Liver (tissue), 9 donors: ENCODE results near the gene PRCC. TPM values are rescaled to one million over a fixed set of nuclear protein-coding genes. Genes with fewer than 3 reads are reported as not detected.
"Not testable (repeated sequence)": the region's sequence is repeated elsewhere in the genome, so short reads cannot be mapped to it uniquely, and the experiment has no call there.

Experiments
- DNase-seq: peaks from one replicate; pipeline ENCODE4 v3.0.0-alpha.2; 2017; ENCODE audit warnings: low spot score
- H3K27ac ChIP-seq, 2 donors: one replicate each; pipeline ENCODE4 v1.7.0; 2013; ENCODE audit warnings: inconsistent platforms in 2 of 2, low read length in 2 of 2, control low read depth in 1 of 2, low read depth in 1 of 2, mild to moderate bottlenecking in 1 of 2
- H3K27me3 ChIP-seq, 4 donors: one replicate each; pipeline versions ENCODE4 v1.6.1 to v1.7.0; 2013; ENCODE audit warnings: low read length in 3 of 4, inconsistent platforms in 1 of 4, mild to moderate bottlenecking in 1 of 4, moderate library complexity in 1 of 4; ENCODE audit not compliant: control insufficient read depth in 4 of 4, insufficient read depth in 4 of 4
- H3K36me3 ChIP-seq, 4 donors: one replicate each; pipeline versions ENCODE4 v1.6.1 to v1.7.0; 2013; ENCODE audit warnings: low read length in 3 of 4, mild to moderate bottlenecking in 3 of 4, low read depth in 1 of 4, moderate library complexity in 1 of 4; ENCODE audit not compliant: control insufficient read depth in 4 of 4, insufficient read depth in 3 of 4
- H3K4me1 ChIP-seq, 4 donors: one replicate each; pipeline versions ENCODE4 v1.6.1 to v1.7.0; 2013; ENCODE audit warnings: low read length in 3 of 4, mild to moderate bottlenecking in 3 of 4, moderate library complexity in 1 of 4; ENCODE audit not compliant: control insufficient read depth in 4 of 4, insufficient read depth in 4 of 4
- H3K4me3 ChIP-seq, 3 donors: one replicate each; pipeline versions ENCODE4 v1.6.1 to v1.7.0; 2013; ENCODE audit warnings: low read length in 3 of 3, control low read depth in 1 of 3, low read depth in 1 of 3, mild to moderate bottlenecking in 1 of 3
- H3K9ac ChIP-seq, 2 donors: one replicate each; pipeline ENCODE4 v1.7.0; 2013; ENCODE audit warnings: low read length in 2 of 2, mild to moderate bottlenecking in 2 of 2, moderate library complexity in 2 of 2, control low read depth in 1 of 2, low read depth in 1 of 2
- H3K9me3 ChIP-seq, 4 donors: one replicate each; pipeline versions ENCODE4 v1.6.1 to v1.7.0; 2013; ENCODE audit warnings: low read length in 3 of 4; ENCODE audit not compliant: control insufficient read depth in 4 of 4
- EGR1 ChIP-seq, 2 donors: IDR thresholded peaks; 2 replicates each; pipeline ENCODE4 v1.6.1; 2016 to 2018; ENCODE audit warnings: antibody characterized with exemption in 2 of 2, low read depth in 2 of 2
- FOXA1 ChIP-seq: IDR thresholded peaks from 2 replicates; pipeline ENCODE4 v1.6.1; 2016; ENCODE audit warnings: antibody characterized with exemption
- FOXA2 ChIP-seq: IDR thresholded peaks from 2 replicates; pipeline ENCODE4 v1.6.1; 2016; ENCODE audit warnings: antibody characterized with exemption
- GABPA ChIP-seq, 2 donors: IDR thresholded peaks in 1 of 2; conservative IDR thresholded peaks in 1 of 2; 2 replicates each; pipeline ENCODE4 v1.6.1; 2016; ENCODE audit warnings: antibody characterized with exemption in 2 of 2, mild to moderate bottlenecking in 1 of 2, moderate library complexity in 1 of 2
- HNF4A ChIP-seq, 2 donors: conservative IDR thresholded peaks; 2 replicates each; pipeline ENCODE4 v1.6.1; 2016; ENCODE audit warnings: antibody characterized with exemption in 2 of 2, mild to moderate bottlenecking in 2 of 2
- HNF4G ChIP-seq: IDR thresholded peaks from 2 replicates; pipeline ENCODE4 v1.6.1; 2016; ENCODE audit warnings: antibody characterized with exemption
- JUND ChIP-seq, 2 donors: IDR thresholded peaks; 2 replicates each; pipeline ENCODE4 v1.6.1; 2016; ENCODE audit warnings: antibody characterized with exemption in 2 of 2
- NR2F2 ChIP-seq: IDR thresholded peaks from 2 replicates; pipeline ENCODE4 v1.6.1; 2016; ENCODE audit warnings: antibody characterized with exemption
- RAD21 ChIP-seq, 2 donors: IDR thresholded peaks; 2 replicates each; pipeline ENCODE4 v1.6.1; 2016; ENCODE audit warnings: antibody characterized with exemption in 2 of 2, mild to moderate bottlenecking in 2 of 2
- RXRA ChIP-seq, 2 donors: IDR thresholded peaks; 2 replicates each; pipeline ENCODE4 v1.6.1; 2017 to 2018; ENCODE audit warnings: antibody characterized with exemption in 2 of 2, mild to moderate bottlenecking in 1 of 2
- SP1 ChIP-seq: IDR thresholded peaks from 2 replicates; pipeline ENCODE4 v1.6.1; 2018; ENCODE audit warnings: antibody characterized with exemption, mild to moderate bottlenecking
- TAF1 ChIP-seq: conservative IDR thresholded peaks from 2 replicates; pipeline ENCODE4 v1.6.1; 2016; ENCODE audit warnings: antibody characterized with exemption, mild to moderate bottlenecking
- YY1 ChIP-seq: IDR thresholded peaks from 2 replicates; pipeline ENCODE4 v1.6.1; 2016; ENCODE audit warnings: antibody characterized with exemption, mild to moderate bottlenecking
- WGBS: extraction: QIAGEN DNeasy Blood & Tissue Kit; methylation state at CpG from one replicate; pipeline ENCODE4 v1.1.7; 2013; 5-methylcytosine and 5-hydroxymethylcytosine counted together
- polyA plus RNA-seq, 2 donors: library from polyadenylated mRNA; stranded (reverse) in 1 of 2; unstranded in 1 of 2; fragments of 200-250 nt in 1 of 2; fragments of >200 nt in 1 of 2; fragmentation: Nextera tagmentation in 1 of 2; extraction: Ambion mirVana in 1 of 2; gene quantifications; one replicate each; pipeline versions ENCODE4 v1.2.1 to v1.2.3, GENCODE V29; 2013 to 2015
- total RNA-seq, 2 donors: library from RNA; depleted of rRNA; stranded (reverse); fragments of >200 nt; gene quantifications; one replicate each; pipeline ENCODE4 v1.2.3, GENCODE V29; 2014
- TF ChIP-seq, protein P1 (sequence below): IDR thresholded peaks from 2 replicates; pipeline ENCODE4 v1.6.1; 2016; ENCODE audit warnings: antibody characterized with exemption
- TF ChIP-seq, protein P2 (sequence below): fragments of 150-350 bp; IDR thresholded peaks from 2 replicates; pipeline ENCODE4 v1.5.1; 2017; ENCODE audit warnings: improper control_type of control experiment, low read depth, low read length; ENCODE audit not compliant: missing input control
- TF ChIP-seq, protein P3 (sequence below): IDR thresholded peaks from 2 replicates; pipeline ENCODE4 v1.6.1; 2016; ENCODE audit warnings: antibody characterized with exemption
- TF ChIP-seq, protein P4 (sequence below): IDR thresholded peaks from 2 replicates; pipeline ENCODE4 v1.6.1; 2016; ENCODE audit warnings: antibody characterized with exemption
- donor health status: healthy.
- donor health status: healthy.
- donor health status: healthy.
- donor health status: healthy.
- donor health status: healthy.

Gene PRCC
- total and polyA plus RNA-seq, 4 donors, result 8.8 to 19.3 (median 14.3) TPM

DNA sequence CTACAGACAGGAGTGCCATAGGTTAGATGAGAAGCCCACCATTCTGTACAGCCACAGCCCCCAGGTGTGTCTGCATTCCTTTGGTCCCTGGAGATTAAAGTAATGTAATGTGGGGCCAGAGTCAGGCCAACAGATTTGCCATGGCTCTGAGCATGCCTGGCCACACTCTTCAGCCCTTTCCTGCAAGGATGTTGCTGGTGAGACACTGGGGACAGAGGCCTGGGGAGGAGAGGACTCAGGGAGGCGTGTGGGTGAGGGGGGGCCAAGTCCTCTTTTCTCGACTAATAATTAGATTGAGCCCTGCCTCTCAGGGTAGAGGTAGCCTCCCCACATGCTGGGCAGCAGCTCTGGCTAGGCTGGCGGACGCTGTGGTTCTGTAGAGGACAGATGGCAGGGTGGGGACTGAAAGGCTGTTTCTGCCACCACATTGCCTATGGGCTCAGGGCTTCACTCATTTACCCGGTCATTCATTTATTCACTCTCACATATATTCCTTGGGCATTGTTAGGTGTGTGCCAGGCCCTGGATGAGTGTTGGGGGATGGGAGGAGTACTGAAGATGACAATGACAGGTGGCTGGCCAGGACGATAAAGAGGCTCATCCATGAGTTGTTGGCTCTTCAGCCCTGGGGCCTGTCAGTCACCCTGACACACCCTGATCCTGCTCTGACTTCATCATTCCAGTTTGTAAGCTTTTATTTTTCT is 7.1 kb upstream of the PRCC start:
- H3K4me3 ChIP-seq, result no peak overlapping the region
- H3K36me3 ChIP-seq, result no peaks in the 10 kb centered on the region
- 74% methylated on average over 6 of the region's 6 CpGs for WGBS
- no peak overlapping the region for H3K9ac ChIP-seq
- H3K4me1 ChIP-seq, result no peaks in the 10 kb centered on the region
- TF ChIP-seq FOXA2, result no peak
- TF ChIP-seq TAF1, result no peak
- no peak for TF ChIP-seq HNF4A (conservative IDR thresholded peaks at IDR 0.05)
- TF ChIP-seq, protein P1, sequence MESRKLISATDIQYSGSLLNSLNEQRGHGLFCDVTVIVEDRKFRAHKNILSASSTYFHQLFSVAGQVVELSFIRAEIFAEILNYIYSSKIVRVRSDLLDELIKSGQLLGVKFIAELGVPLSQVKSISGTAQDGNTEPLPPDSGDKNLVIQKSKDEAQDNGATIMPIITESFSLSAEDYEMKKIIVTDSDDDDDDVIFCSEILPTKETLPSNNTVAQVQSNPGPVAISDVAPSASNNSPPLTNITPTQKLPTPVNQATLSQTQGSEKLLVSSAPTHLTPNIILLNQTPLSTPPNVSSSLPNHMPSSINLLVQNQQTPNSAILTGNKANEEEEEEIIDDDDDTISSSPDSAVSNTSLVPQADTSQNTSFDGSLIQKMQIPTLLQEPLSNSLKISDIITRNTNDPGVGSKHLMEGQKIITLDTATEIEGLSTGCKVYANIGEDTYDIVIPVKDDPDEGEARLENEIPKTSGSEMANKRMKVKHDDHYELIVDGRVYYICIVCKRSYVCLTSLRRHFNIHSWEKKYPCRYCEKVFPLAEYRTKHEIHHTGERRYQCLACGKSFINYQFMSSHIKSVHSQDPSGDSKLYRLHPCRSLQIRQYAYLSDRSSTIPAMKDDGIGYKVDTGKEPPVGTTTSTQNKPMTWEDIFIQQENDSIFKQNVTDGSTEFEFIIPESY, result no peak
- no peak for TF ChIP-seq HNF4G
- TF ChIP-seq, protein P2, sequence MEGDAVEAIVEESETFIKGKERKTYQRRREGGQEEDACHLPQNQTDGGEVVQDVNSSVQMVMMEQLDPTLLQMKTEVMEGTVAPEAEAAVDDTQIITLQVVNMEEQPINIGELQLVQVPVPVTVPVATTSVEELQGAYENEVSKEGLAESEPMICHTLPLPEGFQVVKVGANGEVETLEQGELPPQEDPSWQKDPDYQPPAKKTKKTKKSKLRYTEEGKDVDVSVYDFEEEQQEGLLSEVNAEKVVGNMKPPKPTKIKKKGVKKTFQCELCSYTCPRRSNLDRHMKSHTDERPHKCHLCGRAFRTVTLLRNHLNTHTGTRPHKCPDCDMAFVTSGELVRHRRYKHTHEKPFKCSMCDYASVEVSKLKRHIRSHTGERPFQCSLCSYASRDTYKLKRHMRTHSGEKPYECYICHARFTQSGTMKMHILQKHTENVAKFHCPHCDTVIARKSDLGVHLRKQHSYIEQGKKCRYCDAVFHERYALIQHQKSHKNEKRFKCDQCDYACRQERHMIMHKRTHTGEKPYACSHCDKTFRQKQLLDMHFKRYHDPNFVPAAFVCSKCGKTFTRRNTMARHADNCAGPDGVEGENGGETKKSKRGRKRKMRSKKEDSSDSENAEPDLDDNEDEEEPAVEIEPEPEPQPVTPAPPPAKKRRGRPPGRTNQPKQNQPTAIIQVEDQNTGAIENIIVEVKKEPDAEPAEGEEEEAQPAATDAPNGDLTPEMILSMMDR, result no peak
- no peak for TF ChIP-seq JUND (IDR thresholded peaks at IDR 0.05)
- no peak for TF ChIP-seq FOXA1
- no peak for TF ChIP-seq SP1
- TF ChIP-seq, protein P3, sequence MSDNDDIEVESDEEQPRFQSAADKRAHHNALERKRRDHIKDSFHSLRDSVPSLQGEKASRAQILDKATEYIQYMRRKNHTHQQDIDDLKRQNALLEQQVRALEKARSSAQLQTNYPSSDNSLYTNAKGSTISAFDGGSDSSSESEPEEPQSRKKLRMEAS, result no peak
- no peak for TF ChIP-seq RAD21 (IDR thresholded peaks at IDR 0.05)
- TF ChIP-seq NR2F2, result no peak
- TF ChIP-seq, protein P4, sequence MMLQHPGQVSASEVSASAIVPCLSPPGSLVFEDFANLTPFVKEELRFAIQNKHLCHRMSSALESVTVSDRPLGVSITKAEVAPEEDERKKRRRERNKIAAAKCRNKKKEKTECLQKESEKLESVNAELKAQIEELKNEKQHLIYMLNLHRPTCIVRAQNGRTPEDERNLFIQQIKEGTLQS, result no peak
- no peak for TF ChIP-seq EGR1 (IDR thresholded peaks at IDR 0.05; ENCODE audit: low read depth in 2 of 2)
- TF ChIP-seq GABPA (IDR thresholded peaks at IDR 0.05 in 1 of 2, conservative IDR thresholded peaks at IDR 0.05 in 1 of 2), result no peak
- TF ChIP-seq RXRA (IDR thresholded peaks at IDR 0.05), result no peak
- no peaks in the 10 kb centered on the region for H3K9me3 ChIP-seq
- no peak for DNase-seq
- no peaks in the 10 kb centered on the region for H3K27me3 ChIP-seq
- no peak overlapping the region for H3K27ac ChIP-seq

DNA sequence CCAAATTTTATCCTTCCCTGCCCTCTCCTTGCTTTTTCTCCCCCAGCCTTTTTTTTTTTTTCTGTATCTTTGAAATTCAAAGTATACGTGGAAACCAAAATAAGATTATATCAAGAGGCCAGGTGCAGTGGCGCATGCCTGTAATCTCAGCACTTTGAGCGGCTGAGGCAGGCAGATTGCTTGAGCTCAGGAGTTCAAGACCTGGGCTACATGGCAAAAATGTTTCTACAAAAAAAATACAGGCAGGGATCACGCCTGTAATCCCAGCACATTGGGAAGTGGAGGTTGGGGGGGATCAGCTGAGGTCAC is 6.6 kb upstream of the PRCC start:
- Histone ChIP-seq H3K36me3 (no peaks in the 10 kb centered on the region), H3K4me3 (no peak overlapping the region), H3K4me1 (peaks cover 0 to 2% (median under 1%) of the 10 kb centered on the region in 4 donors), H3K27ac (no peak overlapping the region), H3K9ac (no peak overlapping the region), H3K27me3 (no peaks in the 10 kb centered on the region), H3K9me3 (no peaks in the 10 kb centered on the region)
- DNase-seq, result no peak
- 87% methylated on average over 4 of the region's 4 CpGs for WGBS
- no peak for TF ChIP-seq EGR1 (IDR thresholded peaks at IDR 0.05; ENCODE audit: low read depth in 2 of 2)
- TF ChIP-seq, protein P4, result no peak
- no peak for TF ChIP-seq JUND (IDR thresholded peaks at IDR 0.05)
- no peak for TF ChIP-seq HNF4G
- TF ChIP-seq GABPA (IDR thresholded peaks at IDR 0.05 in 1 of 2, conservative IDR thresholded peaks at IDR 0.05 in 1 of 2), result no peak
- TF ChIP-seq, protein P3, result no peak
- TF ChIP-seq NR2F2, result no peak
- TF ChIP-seq, protein P2, result no peak
- TF ChIP-seq YY1, result no peak
- no peak for TF ChIP-seq RAD21 (IDR thresholded peaks at IDR 0.05)

DNA sequence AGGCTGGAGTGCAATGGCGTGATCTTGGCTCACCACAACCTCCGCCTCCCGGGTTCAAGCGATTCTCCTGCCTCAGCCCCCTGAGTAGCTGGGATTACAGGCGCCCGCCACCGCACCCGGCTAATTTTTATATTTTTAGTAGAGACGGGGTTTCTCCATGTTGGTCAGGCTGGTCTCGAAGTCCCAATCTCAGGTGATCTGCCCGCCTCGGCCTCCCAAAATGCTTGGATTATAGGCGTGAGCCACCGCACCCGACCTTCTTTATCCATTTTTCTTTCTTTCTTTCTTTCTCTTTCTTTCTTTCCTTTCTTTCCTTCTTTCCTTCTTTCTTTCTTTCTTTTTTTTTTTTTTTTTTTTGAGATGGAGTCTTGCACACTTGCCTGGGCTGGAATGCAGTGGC is 2.2 kb upstream of the PRCC start:
- not testable (repeated sequence) for H3K9me3 ChIP-seq, H3K4me3 ChIP-seq, H3K27ac ChIP-seq, DNase-seq, H3K9ac ChIP-seq, H3K27me3 ChIP-seq, H3K36me3 ChIP-seq
- 97% methylated on average over 15 of the region's 15 CpGs for WGBS
- peaks cover 3 to 28% (median 25%) of the 10 kb centered on the region in 4 donors for H3K4me1 ChIP-seq
